ENCODE measurements around the gene SLC4A1AP. TPM values are rescaled to one million over a fixed set of nuclear protein-coding genes. Genes with fewer than 3 reads are reported as not detected.
A peak's percentile ranks its signal among the peaks of the same experiment; 100 is the strongest.

SLC4A1AP gene
- total and polyA plus RNA-seq, 2 of the 13 experiments (the other 11 are each of a cell fraction or from before 2014, with no cell fraction given) = 15.3 to 44.6 TPM

DNA sequence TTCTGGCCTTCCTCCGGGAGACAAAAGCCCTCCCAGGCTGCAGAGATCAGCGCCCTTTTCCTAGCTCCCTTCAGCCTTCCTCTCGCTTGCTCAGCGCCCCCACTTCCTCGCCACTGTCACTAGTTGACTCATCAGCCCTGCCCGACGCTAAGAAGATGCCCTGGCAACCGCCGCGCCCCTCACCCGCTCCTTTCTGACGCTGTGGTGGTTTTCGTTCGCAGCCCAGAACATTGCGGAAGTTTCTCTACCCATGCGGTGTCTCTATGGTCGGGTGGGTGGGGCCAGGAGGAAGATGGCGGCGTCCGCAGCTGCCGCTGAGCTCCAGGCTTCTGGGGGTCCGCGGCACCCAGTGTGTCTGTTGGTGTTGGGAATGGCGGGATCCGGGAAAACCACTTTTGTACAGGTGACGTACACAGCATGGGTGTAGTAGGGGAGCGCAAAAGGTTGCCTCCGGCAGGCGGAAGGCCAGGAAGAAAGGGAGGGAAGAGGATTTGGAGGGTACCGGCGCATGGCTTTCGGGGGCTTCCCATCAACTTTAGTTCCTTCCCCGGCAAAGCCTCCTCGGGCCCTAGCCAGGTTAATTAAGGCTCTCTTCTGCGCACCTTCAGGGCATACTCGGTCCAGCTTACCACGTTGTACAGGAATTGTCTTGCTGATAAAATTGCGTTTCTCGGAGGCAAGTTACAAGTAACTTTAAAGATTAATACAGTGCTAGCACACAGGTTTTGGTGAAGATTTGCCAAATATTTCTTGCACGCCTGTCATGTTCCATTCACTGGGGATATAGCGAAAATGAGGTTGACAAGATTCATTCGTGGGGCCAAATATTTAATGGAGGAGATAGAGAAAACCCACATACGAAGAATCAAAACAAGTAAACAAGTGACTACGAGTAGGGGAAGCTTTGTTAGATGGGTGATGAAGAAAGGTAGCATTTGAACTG lies 34.7 kb upstream of the SLC4A1AP start, which contains the start of the genes CCDC121 and GPN1 (continued):
- TF ChIP-seq, protein P1, sequence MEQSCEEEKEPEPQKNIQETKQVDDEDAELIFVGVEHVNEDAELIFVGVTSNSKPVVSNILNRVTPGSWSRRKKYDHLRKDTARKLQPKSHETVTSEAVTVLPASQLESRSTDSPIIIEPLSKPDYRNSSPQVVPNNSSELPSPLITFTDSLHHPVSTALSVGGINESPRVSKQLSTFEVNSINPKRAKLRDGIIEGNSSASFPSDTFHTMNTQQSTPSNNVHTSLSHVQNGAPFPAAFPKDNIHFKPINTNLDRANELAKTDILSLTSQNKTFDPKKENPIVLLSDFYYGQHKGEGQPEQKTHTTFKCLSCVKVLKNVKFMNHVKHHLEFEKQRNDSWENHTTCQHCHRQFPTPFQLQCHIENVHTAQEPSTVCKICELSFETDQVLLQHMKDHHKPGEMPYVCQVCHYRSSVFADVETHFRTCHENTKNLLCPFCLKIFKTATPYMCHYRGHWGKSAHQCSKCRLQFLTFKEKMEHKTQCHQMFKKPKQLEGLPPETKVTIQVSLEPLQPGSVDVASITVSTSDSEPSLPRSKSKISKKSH (CRISPR knock-in tag; IDR thresholded peaks at IDR 0.05; ENCODE audit: borderline replicate concordance) = peak; percentile 85
- TF ChIP-seq REL (CRISPR knock-in tag; conservative IDR thresholded peaks at IDR 0.05) = peak; percentile 81; the same call in 1 of the 2 replicates
- TF ChIP-seq, protein P2, sequence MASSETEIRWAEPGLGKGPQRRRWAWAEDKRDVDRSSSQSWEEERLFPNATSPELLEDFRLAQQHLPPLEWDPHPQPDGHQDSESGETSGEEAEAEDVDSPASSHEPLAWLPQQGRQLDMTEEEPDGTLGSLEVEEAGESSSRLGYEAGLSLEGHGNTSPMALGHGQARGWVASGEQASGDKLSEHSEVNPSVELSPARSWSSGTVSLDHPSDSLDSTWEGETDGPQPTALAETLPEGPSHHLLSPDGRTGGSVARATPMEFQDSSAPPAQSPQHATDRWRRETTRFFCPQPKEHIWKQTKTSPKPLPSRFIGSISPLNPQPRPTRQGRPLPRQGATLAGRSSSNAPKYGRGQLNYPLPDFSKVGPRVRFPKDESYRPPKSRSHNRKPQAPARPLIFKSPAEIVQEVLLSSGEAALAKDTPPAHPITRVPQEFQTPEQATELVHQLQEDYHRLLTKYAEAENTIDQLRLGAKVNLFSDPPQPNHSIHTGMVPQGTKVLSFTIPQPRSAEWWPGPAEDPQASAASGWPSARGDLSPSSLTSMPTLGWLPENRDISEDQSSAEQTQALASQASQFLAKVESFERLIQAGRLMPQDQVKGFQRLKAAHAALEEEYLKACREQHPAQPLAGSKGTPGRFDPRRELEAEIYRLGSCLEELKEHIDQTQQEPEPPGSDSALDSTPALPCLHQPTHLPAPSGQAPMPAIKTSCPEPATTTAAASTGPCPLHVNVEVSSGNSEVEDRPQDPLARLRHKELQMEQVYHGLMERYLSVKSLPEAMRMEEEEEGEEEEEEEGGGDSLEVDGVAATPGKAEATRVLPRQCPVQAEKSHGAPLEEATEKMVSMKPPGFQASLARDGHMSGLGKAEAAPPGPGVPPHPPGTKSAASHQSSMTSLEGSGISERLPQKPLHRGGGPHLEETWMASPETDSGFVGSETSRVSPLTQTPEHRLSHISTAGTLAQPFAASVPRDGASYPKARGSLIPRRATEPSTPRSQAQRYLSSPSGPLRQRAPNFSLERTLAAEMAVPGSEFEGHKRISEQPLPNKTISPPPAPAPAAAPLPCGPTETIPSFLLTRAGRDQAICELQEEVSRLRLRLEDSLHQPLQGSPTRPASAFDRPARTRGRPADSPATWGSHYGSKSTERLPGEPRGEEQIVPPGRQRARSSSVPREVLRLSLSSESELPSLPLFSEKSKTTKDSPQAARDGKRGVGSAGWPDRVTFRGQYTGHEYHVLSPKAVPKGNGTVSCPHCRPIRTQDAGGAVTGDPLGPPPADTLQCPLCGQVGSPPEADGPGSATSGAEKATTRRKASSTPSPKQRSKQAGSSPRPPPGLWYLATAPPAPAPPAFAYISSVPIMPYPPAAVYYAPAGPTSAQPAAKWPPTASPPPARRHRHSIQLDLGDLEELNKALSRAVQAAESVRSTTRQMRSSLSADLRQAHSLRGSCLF (CRISPR knock-in tag; IDR thresholded peaks at IDR 0.05; ENCODE audit: borderline replicate concordance) = no peak
- TF ChIP-seq, protein P3, sequence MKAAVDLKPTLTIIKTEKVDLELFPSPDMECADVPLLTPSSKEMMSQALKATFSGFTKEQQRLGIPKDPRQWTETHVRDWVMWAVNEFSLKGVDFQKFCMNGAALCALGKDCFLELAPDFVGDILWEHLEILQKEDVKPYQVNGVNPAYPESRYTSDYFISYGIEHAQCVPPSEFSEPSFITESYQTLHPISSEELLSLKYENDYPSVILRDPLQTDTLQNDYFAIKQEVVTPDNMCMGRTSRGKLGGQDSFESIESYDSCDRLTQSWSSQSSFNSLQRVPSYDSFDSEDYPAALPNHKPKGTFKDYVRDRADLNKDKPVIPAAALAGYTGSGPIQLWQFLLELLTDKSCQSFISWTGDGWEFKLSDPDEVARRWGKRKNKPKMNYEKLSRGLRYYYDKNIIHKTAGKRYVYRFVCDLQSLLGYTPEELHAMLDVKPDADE (CRISPR knock-in tag; IDR thresholded peaks at IDR 0.05) = no peak
- no peak for TF ChIP-seq ZNF253 (CRISPR knock-in tag; IDR thresholded peaks at IDR 0.05; ENCODE audit: borderline replicate concordance)
- TF ChIP-seq ZNF101 (CRISPR knock-in tag; IDR thresholded peaks at IDR 0.05; ENCODE audit: borderline replicate concordance, low read depth) = no peak
- no peak; the same call in 1 of the 2 replicates for TF ChIP-seq NFYB (CRISPR knock-in tag; IDR thresholded peaks at IDR 0.05)
- TF ChIP-seq TAF15 (IDR thresholded peaks at IDR 0.05; ENCODE audit: low read depth, low read length, poor library complexity, severe bottlenecking) = peak; percentile 20
- peak; percentile 17; the same call in 1 of the 2 replicates for TF ChIP-seq RELA (CRISPR knock-in tag; IDR thresholded peaks at IDR 0.05)
- peak; percentile 62 for TF ChIP-seq ARNT2 (CRISPR knock-in tag; IDR thresholded peaks at IDR 0.05; ENCODE audit: low read depth)
- no peak for TF ChIP-seq SMC3 (IDR thresholded peaks at IDR 0.05; ENCODE audit: low read length)
- no peak for TF ChIP-seq NONO (IDR thresholded peaks at IDR 0.05)
- peak; percentile 91 for TF ChIP-seq NONO (CRISPR knock-in tag; conservative IDR thresholded peaks at IDR 0.05)
- peak; percentile 54; the same call in 1 of the 2 replicates for TF ChIP-seq GATAD2A (CRISPR knock-in tag; IDR thresholded peaks at IDR 0.05)
- no peak for TF ChIP-seq MTF2 (CRISPR knock-in tag; IDR thresholded peaks at IDR 0.05; ENCODE audit: borderline replicate concordance)
- no peak for TF ChIP-seq ZSCAN29 (CRISPR knock-in tag; conservative IDR thresholded peaks at IDR 0.05)
- no peak for TF ChIP-seq ISX (CRISPR knock-in tag; conservative IDR thresholded peaks at IDR 0.05)
- TF ChIP-seq NR2C2 (CRISPR knock-in tag; IDR thresholded peaks at IDR 0.05; ENCODE audit: borderline replicate concordance) = peak; percentile 66; the same call in 1 of the 2 replicates
- TF ChIP-seq ZNF776 (CRISPR knock-in tag; IDR thresholded peaks at IDR 0.05) = peak; percentile 68; the same call in 1 of the 2 replicates
- no peak for TF ChIP-seq FOXJ3 (CRISPR knock-in tag; IDR thresholded peaks at IDR 0.05; ENCODE audit: borderline replicate concordance)
- no peak for TF ChIP-seq ZFAT (CRISPR knock-in tag; conservative IDR thresholded peaks at IDR 0.05)
- TF ChIP-seq HOXD1 (CRISPR knock-in tag; IDR thresholded peaks at IDR 0.05) = peak; percentile 32; the same call in 1 of the 2 replicates

Measured in HepG2 (cell line).